Neural cell (in vitro differentiated cells): ENCODE data around the gene PCNX1. TPM values are rescaled to one million over a fixed set of nuclear protein-coding genes. Genes with fewer than 3 reads are reported as not detected.

Source experiments
- H2AFZ ChIP-seq: fragments of 200-600, 300-800 bp; sonication (generic), shearing (Covaris generic); 2 replicates; pipeline ENCODE4 v1.6.0; 2014; ENCODE audit warnings: low read depth, mild to moderate bottlenecking, antibody characterized with exemption, low read length, moderate library complexity
- H3F3A ChIP-seq: fragments of 200-600 bp; shearing (Covaris generic); 2 replicates; pipeline ENCODE4 v1.6.1; 2016; ENCODE audit warnings: mild to moderate bottlenecking, moderate library complexity, mixed read lengths, antibody characterized with exemption, low read length; ENCODE audit not compliant: insufficient read depth, poor library complexity, severe bottlenecking
- H3K27ac ChIP-seq: fragments of 200-600, 300-800 bp; sonication (generic), shearing (Covaris generic); 2 replicates; pipeline ENCODE4 v1.5.1; 2014; ENCODE audit warnings: mild to moderate bottlenecking, low read length, moderate library complexity
- H3K27me3 ChIP-seq: fragments of 300-800, 200-600 bp; sonication (generic), shearing (Covaris generic); 2 replicates; pipeline ENCODE4 v1.6.0; 2014; ENCODE audit warnings: mild to moderate bottlenecking, low read depth, low read length, moderate library complexity; ENCODE audit not compliant: insufficient read depth
- H3K36me3 ChIP-seq: fragments of 300-800, 200-600 bp; sonication (generic), shearing (Covaris generic); 2 replicates; pipeline ENCODE4 v1.5.1; 2014; ENCODE audit warnings: mild to moderate bottlenecking, antibody characterized with exemption, low read length, moderate library complexity; ENCODE audit not compliant: insufficient read depth
- H3K4me2 ChIP-seq: fragments of 300-800, 200-600 bp; sonication (generic), shearing (Covaris generic); 2 replicates; pipeline ENCODE4 v1.6.0; 2014; ENCODE audit warnings: mild to moderate bottlenecking, low read length
- H3K4me3 ChIP-seq: fragments of 300-800, 200-600 bp; sonication (generic), shearing (Covaris generic); 2 replicates; pipeline ENCODE4 v1.5.1; 2014; ENCODE audit warnings: mild to moderate bottlenecking, low read length, moderate library complexity
- H3K79me2 ChIP-seq: fragments of 200-600 bp; shearing (Covaris generic); replicated peaks from 2 replicates; pipeline ENCODE4 v1.6.0; 2014; ENCODE audit warnings: mild to moderate bottlenecking, low read length, moderate library complexity; ENCODE audit not compliant: insufficient read depth
- H3K9ac ChIP-seq: fragments of 300-800, 200-600 bp; sonication (generic), shearing (Covaris generic); 2 replicates; pipeline ENCODE4 v1.6.1; 2016; ENCODE audit warnings: mild to moderate bottlenecking, low read length, mixed read lengths
- H3K9me2 ChIP-seq: fragments of 200-600 bp; shearing (Covaris generic); 2 replicates; pipeline ENCODE4 v1.6.1; 2016; ENCODE audit warnings: mild to moderate bottlenecking, low read length, mixed read lengths; ENCODE audit not compliant: insufficient read depth
- H3K9me3 ChIP-seq: fragments of 200-600, 300-800 bp; sonication (generic), shearing (Covaris generic); 2 replicates; pipeline ENCODE4 v1.6.1; 2016; ENCODE audit warnings: mild to moderate bottlenecking, mixed run types, low read length, moderate library complexity, mixed read lengths
- H4K20me1 ChIP-seq: fragments of 200-600 bp; shearing (Covaris generic); 2 replicates; pipeline ENCODE4 v1.6.1; 2016; ENCODE audit warnings: mild to moderate bottlenecking, mixed run types; ENCODE audit not compliant: insufficient read depth
- EP300 ChIP-seq: fragments of 450-650 bp; conservative IDR thresholded peaks from 2 replicates; pipeline ENCODE4 v1.6.1; 2014; ENCODE audit warnings: antibody characterized with exemption, mild to moderate bottlenecking, moderate library complexity; ENCODE audit not compliant: poor library complexity, severe bottlenecking
- EZH2 ChIP-seq: fragments of 200-600, 300-800 bp; shearing (Covaris generic), sonication (generic); IDR thresholded peaks from 2 replicates; pipeline ENCODE4 v1.6.1; 2014; ENCODE audit warnings: antibody characterized with exemption, low read length, borderline replicate concordance, mild to moderate bottlenecking; ENCODE audit not compliant: insufficient read depth, poor library complexity, severe bottlenecking
- MXI1 ChIP-seq: fragments of 450-650 bp; conservative IDR thresholded peaks from 2 replicates; pipeline ENCODE4 v1.6.1; 2014; ENCODE audit warnings: antibody characterized with exemption, mild to moderate bottlenecking; ENCODE audit not compliant: poor library complexity, severe bottlenecking
- POLR2AphosphoS5 ChIP-seq: IDR thresholded peaks from 2 replicates; pipeline ENCODE4 v1.6.1; 2012
- RAD21 ChIP-seq: fragments of 450-650 bp; conservative IDR thresholded peaks from 2 replicates; pipeline ENCODE4 v1.6.1; 2014; ENCODE audit warnings: antibody characterized with exemption, mild to moderate bottlenecking, moderate library complexity
- SMC3 ChIP-seq: fragments of 450-650 bp; conservative IDR thresholded peaks from 2 replicates; pipeline ENCODE4 v1.6.1; 2014; ENCODE audit warnings: antibody characterized with exemption, mild to moderate bottlenecking, moderate library complexity; ENCODE audit not compliant: poor library complexity
- TAF1 ChIP-seq: IDR thresholded peaks from 2 replicates; pipeline ENCODE4 v1.6.1; 2012; ENCODE audit warnings: low read depth
- polyA plus RNA-seq: library from polyadenylated mRNA; depleted of rRNA; stranded (reverse); fragments of >200 nt; gene quantifications from 2 replicates; pipeline ENCODE4 v1.2.3, GENCODE V29; 2014
- TF ChIP-seq, protein P1 (sequence below): fragments of 450-650 bp; IDR thresholded peaks from 2 replicates; pipeline ENCODE4 v1.5.1; 2014; ENCODE audit warnings: antibody characterized with exemption, mild to moderate bottlenecking, moderate library complexity; ENCODE audit not compliant: poor library complexity, severe bottlenecking
- TF ChIP-seq, protein P2 (sequence below): IDR thresholded peaks from 2 replicates; pipeline ENCODE4 v1.6.1; 2012; ENCODE audit warnings: borderline replicate concordance

Gene PCNX1
- polyA plus RNA-seq, 1 donor from 2014 or later = 23.7 TPM

DNA sequence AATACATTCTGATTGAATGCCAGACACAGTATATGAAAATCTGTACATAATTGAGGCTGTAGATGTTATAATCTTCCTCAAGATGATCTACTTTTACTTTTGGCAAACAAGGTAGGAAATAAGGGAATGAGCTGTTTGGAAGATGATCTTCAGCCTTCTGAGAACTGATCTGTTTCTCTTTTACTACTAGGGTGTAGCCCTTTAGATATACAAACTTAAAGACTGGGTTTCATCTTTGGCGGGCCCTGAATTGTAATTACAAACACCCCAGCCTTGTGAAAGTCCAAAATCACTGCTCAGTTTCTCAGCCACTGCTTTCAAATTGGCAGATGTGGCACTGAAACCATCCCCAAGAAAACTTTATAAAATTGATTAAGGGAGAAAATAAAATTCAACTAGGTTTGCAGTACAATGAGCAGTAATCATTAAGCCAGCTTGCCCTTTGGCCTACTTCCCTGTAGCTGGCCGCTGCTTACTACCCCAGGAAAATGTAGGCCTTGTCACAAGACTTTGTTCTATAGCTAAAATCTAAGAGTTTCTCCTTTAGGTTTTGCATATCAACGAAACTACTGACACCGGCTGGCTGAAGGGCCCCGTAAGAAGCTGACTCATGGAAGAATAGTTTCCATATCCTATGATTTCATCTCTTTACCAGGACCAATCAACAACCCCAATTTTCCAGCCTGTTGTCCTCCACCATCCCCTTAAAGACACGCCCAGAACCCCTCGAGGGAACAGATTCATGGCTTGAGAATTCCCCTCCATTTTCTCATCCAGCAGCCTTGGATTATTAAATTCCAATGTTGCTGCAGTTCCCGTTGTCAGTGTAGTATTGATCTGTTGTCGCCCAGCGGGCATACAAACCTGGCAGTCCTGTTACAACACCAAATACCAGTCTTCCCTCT lies 210.8 kb downstream of the PCNX1 start:
- Histone ChIP-seq H3K4me3 (no peak overlapping the region), H3K27me3 (no peaks in the 10 kb centered on the region), H3K27ac (no peak overlapping the region), H2AFZ (no peak overlapping the region), H3K79me2 (no peaks in the 10 kb centered on the region), H3K4me2 (no peak overlapping the region), H3K36me3 (no peaks in the 10 kb centered on the region), H3K9ac (no peak overlapping the region), H3K9me3 (no peaks in the 10 kb centered on the region), H4K20me1 (no peaks in the 10 kb centered on the region), H3K9me2 (no peaks in the 10 kb centered on the region), H3F3A (no peaks in the 10 kb centered on the region)
- no peak for TF ChIP-seq MXI1
- no peak for TF ChIP-seq SMC3
- TF ChIP-seq RAD21 = no peak
- no peak for TF ChIP-seq EP300
- no peak for TF ChIP-seq EZH2
- TF ChIP-seq, protein P1, sequence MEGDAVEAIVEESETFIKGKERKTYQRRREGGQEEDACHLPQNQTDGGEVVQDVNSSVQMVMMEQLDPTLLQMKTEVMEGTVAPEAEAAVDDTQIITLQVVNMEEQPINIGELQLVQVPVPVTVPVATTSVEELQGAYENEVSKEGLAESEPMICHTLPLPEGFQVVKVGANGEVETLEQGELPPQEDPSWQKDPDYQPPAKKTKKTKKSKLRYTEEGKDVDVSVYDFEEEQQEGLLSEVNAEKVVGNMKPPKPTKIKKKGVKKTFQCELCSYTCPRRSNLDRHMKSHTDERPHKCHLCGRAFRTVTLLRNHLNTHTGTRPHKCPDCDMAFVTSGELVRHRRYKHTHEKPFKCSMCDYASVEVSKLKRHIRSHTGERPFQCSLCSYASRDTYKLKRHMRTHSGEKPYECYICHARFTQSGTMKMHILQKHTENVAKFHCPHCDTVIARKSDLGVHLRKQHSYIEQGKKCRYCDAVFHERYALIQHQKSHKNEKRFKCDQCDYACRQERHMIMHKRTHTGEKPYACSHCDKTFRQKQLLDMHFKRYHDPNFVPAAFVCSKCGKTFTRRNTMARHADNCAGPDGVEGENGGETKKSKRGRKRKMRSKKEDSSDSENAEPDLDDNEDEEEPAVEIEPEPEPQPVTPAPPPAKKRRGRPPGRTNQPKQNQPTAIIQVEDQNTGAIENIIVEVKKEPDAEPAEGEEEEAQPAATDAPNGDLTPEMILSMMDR = no peak
- TF ChIP-seq POLR2AphosphoS5 = no peak
- TF ChIP-seq TAF1 = no peak
- TF ChIP-seq, protein P2, sequence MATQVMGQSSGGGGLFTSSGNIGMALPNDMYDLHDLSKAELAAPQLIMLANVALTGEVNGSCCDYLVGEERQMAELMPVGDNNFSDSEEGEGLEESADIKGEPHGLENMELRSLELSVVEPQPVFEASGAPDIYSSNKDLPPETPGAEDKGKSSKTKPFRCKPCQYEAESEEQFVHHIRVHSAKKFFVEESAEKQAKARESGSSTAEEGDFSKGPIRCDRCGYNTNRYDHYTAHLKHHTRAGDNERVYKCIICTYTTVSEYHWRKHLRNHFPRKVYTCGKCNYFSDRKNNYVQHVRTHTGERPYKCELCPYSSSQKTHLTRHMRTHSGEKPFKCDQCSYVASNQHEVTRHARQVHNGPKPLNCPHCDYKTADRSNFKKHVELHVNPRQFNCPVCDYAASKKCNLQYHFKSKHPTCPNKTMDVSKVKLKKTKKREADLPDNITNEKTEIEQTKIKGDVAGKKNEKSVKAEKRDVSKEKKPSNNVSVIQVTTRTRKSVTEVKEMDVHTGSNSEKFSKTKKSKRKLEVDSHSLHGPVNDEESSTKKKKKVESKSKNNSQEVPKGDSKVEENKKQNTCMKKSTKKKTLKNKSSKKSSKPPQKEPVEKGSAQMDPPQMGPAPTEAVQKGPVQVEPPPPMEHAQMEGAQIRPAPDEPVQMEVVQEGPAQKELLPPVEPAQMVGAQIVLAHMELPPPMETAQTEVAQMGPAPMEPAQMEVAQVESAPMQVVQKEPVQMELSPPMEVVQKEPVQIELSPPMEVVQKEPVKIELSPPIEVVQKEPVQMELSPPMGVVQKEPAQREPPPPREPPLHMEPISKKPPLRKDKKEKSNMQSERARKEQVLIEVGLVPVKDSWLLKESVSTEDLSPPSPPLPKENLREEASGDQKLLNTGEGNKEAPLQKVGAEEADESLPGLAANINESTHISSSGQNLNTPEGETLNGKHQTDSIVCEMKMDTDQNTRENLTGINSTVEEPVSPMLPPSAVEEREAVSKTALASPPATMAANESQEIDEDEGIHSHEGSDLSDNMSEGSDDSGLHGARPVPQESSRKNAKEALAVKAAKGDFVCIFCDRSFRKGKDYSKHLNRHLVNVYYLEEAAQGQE = no peak

DNA sequence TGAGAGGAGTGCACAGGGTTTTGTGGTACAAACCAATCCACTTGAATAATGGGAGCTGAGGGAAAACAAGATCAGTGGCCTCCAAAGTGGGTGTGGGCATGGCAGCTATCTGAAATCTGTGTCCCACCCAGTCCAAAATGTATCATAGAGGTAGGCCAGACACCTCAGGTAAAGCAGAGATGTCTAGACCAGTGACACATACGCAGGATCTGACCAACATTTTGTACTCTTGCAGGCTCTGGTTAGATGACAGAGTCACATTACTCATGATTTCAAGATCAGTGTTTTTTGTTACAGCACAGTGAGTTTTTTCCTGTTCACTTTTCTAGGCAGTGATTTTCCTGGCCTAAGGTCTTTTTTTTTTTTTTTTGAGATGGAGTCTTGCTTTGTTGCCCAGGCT lies 211.8 kb downstream of the PCNX1 start:
- H3K9me3 ChIP-seq = no peaks in the 10 kb centered on the region

More for the DNA sequence above, 211.8 kb downstream of the PCNX1 start:
- no peaks in the 10 kb centered on the region for H3K9me2 ChIP-seq
- no peak overlapping the region for H3K4me2 ChIP-seq
- H3K9ac ChIP-seq = no peak overlapping the region
- H3K27me3 ChIP-seq = no peaks in the 10 kb centered on the region
- H3K4me3 ChIP-seq = no peak overlapping the region
- no peaks in the 10 kb centered on the region for H3K79me2 ChIP-seq
- no peak overlapping the region for H3K27ac ChIP-seq
- H3K36me3 ChIP-seq = no peaks in the 10 kb centered on the region
- no peak overlapping the region for H2AFZ ChIP-seq
- H4K20me1 ChIP-seq = no peaks in the 10 kb centered on the region
- TF ChIP-seq MXI1 = no peak
- H3F3A ChIP-seq = no peaks in the 10 kb centered on the region
